T-helper 1 cell treated with Interleukin-12 subunit alpha and Interleukin-12 subunit beta and Interleukin-4 antibody, amounts not matched to agents 30 μg/mL and 1 μg/mL, for 36 hours (primary cell): Measurements from ENCODE around the gene TP53BP2.
"Not testable (repeated sequence)": the region's sequence is repeated elsewhere in the genome, so short reads cannot be mapped to it uniquely, and the experiment has no call there.

Experiments used
- H3K27ac Mint-ChIP-seq: one replicate; pipeline ENCODE4 v1.8.0; 2021; ENCODE audit warnings: mild to moderate bottlenecking, mixed read lengths
- H3K27me3 Mint-ChIP-seq: one replicate; pipeline ENCODE4 v1.8.0; 2021; ENCODE audit warnings: low read depth, mixed read lengths
- H3K36me3 Mint-ChIP-seq: one replicate; pipeline ENCODE4 v1.8.0; 2021; ENCODE audit warnings: low read depth, mixed read lengths
- H3K4me1 Mint-ChIP-seq: one replicate; pipeline ENCODE4 v1.8.0; 2021; ENCODE audit warnings: low read depth, mixed read lengths
- H3K4me3 Mint-ChIP-seq: one replicate; pipeline ENCODE4 v1.8.0; 2021; ENCODE audit warnings: mild to moderate bottlenecking, moderate library complexity, mixed read lengths
- H3K9me3 Mint-ChIP-seq: one replicate; pipeline ENCODE4 v1.8.0; 2021; ENCODE audit warnings: mixed read lengths

The TP53BP2 gene

GRCh38 chr1:223845810-223846682, at the start of gene TP53BP2:
TSS of gene TP53BP2 (minus strand) at chr1:223845947. CDS start at chr1:223845680, 267 bp downstream.
- Mint-ChIP-seq H3K27me3 (no peaks in the 10 kb centered on the region), H3K27ac (peak within 1 kb of the TSS; percentile 97), H3K9me3 (peaks cover 6% of the 10 kb centered on the region), H3K4me3 (peak within 1 kb of the TSS; percentile 95), H3K36me3 (peaks cover 4% of the 10 kb centered on the region), H3K4me1 (peaks cover 33% of the 10 kb centered on the region)

- not testable (repeated sequence) for H3K4me3 Mint-ChIP-seq, H3K27me3 Mint-ChIP-seq, H3K9me3 Mint-ChIP-seq
These were observed 44.7 kb upstream of the TP53BP2 start for GRCh38 chr1:223890494-223890893.

GRCh38 chr1:223889319-223889718, 43.6 kb upstream of the TP53BP2 start:
- not testable (repeated sequence) for H3K27me3 Mint-ChIP-seq, H3K27ac Mint-ChIP-seq, H3K4me3 Mint-ChIP-seq, H3K36me3 Mint-ChIP-seq, H3K4me1 Mint-ChIP-seq, H3K9me3 Mint-ChIP-seq

More at GRCh38 chr1:223890494-223890893, 44.7 kb upstream of the TP53BP2 start:
- not testable (repeated sequence) for H3K36me3 Mint-ChIP-seq, H3K4me1 Mint-ChIP-seq, H3K27ac Mint-ChIP-seq

GRCh38 chr1:223887747-223888418, 42.1 kb upstream of the TP53BP2 start:
- Mint-ChIP-seq H3K4me3 (no peak overlapping the region), H3K36me3 (no peaks in the 10 kb centered on the region), H3K27me3 (no peaks in the 10 kb centered on the region), H3K9me3 (no peaks in the 10 kb centered on the region), H3K4me1 (no peaks in the 10 kb centered on the region), H3K27ac (no peak overlapping the region)

- peaks cover 4% of the 10 kb centered on the region for H3K27me3 Mint-ChIP-seq
- no peaks in the 10 kb centered on the region for H3K36me3 Mint-ChIP-seq
- no peaks in the 10 kb centered on the region for H3K9me3 Mint-ChIP-seq
- H3K4me3 Mint-ChIP-seq: no peak overlapping the region
- H3K27ac Mint-ChIP-seq: no peak overlapping the region
- H3K4me1 Mint-ChIP-seq: no peaks in the 10 kb centered on the region
These were observed 40.8 kb upstream of the TP53BP2 start for GRCh38 chr1:223886516-223886921.

- Mint-ChIP-seq H3K27ac (no peak overlapping the region), H3K4me3 (no peak overlapping the region), H3K36me3 (no peaks in the 10 kb centered on the region), H3K27me3 (peaks cover 13% of the 10 kb centered on the region), H3K4me1 (no peaks in the 10 kb centered on the region), H3K9me3 (no peaks in the 10 kb centered on the region)
These were observed 39.9 kb upstream of the TP53BP2 start for GRCh38 chr1:223885614-223886013.

GRCh38 chr1:223878598-223879325, 33.0 kb upstream of the TP53BP2 start:
- H3K4me1 Mint-ChIP-seq: no peaks in the 10 kb centered on the region
- H3K4me3 Mint-ChIP-seq: no peak overlapping the region
- no peaks in the 10 kb centered on the region for H3K9me3 Mint-ChIP-seq
- no peak overlapping the region for H3K27ac Mint-ChIP-seq
- no peaks in the 10 kb centered on the region for H3K36me3 Mint-ChIP-seq
- H3K27me3 Mint-ChIP-seq: peaks cover 29% of the 10 kb centered on the region

- no peaks in the 10 kb centered on the region for H3K9me3 Mint-ChIP-seq
- no peaks in the 10 kb centered on the region for H3K36me3 Mint-ChIP-seq
- no peak overlapping the region for H3K4me3 Mint-ChIP-seq
- H3K27me3 Mint-ChIP-seq: peaks cover 29% of the 10 kb centered on the region
- no peaks in the 10 kb centered on the region for H3K4me1 Mint-ChIP-seq
- H3K27ac Mint-ChIP-seq: no peak overlapping the region
These were observed 32.1 kb upstream of the TP53BP2 start for GRCh38 chr1:223877804-223878203.

- Mint-ChIP-seq H3K27me3 (peaks cover 30% of the 10 kb centered on the region), H3K36me3 (no peaks in the 10 kb centered on the region), H3K27ac (no peak overlapping the region), H3K4me3 (no peak overlapping the region), H3K9me3 (no peaks in the 10 kb centered on the region), H3K4me1 (peaks cover 4% of the 10 kb centered on the region)
These were observed 30.8 kb upstream of the TP53BP2 start for GRCh38 chr1:223876590-223876989.

- no peak overlapping the region for H3K27ac Mint-ChIP-seq
- no peaks in the 10 kb centered on the region for H3K9me3 Mint-ChIP-seq
- peaks cover 4% of the 10 kb centered on the region for H3K4me1 Mint-ChIP-seq
- no peaks in the 10 kb centered on the region for H3K36me3 Mint-ChIP-seq
- H3K27me3 Mint-ChIP-seq: peaks cover 24% of the 10 kb centered on the region
- no peak overlapping the region for H3K4me3 Mint-ChIP-seq
These were observed 27.3 kb upstream of the TP53BP2 start for GRCh38 chr1:223873044-223873443.

GRCh38 chr1:223872308-223872901, 26.7 kb upstream of the TP53BP2 start:
- H3K36me3 Mint-ChIP-seq: no peaks in the 10 kb centered on the region
- H3K4me3 Mint-ChIP-seq: no peak overlapping the region
- no peaks in the 10 kb centered on the region for H3K9me3 Mint-ChIP-seq
- H3K27me3 Mint-ChIP-seq: peaks cover 25% of the 10 kb centered on the region
- H3K27ac Mint-ChIP-seq: no peak overlapping the region
- H3K4me1 Mint-ChIP-seq: peaks cover 4% of the 10 kb centered on the region

GRCh38 chr1:223870617-223871574, 25.1 kb upstream of the TP53BP2 start:
- Mint-ChIP-seq H3K4me1 (peaks cover 4% of the 10 kb centered on the region), H3K9me3 (no peaks in the 10 kb centered on the region), H3K27me3 (peaks cover 36% of the 10 kb centered on the region), H3K4me3 (no peak overlapping the region), H3K36me3 (no peaks in the 10 kb centered on the region), H3K27ac (no peak overlapping the region)

GRCh38 chr1:223864599-223865368, 19.0 kb upstream of the TP53BP2 start:
- H3K9me3 Mint-ChIP-seq, H3K36me3 Mint-ChIP-seq, H3K27ac Mint-ChIP-seq, H3K4me1 Mint-ChIP-seq, H3K4me3 Mint-ChIP-seq: not testable (repeated sequence)
- peaks cover 42% of the 10 kb centered on the region for H3K27me3 Mint-ChIP-seq
